Measurements from ENCODE around the gene ALDH1L1. TPM values are rescaled to one million over a fixed set of nuclear protein-coding genes. Genes with fewer than 3 reads are reported as not detected.

The ALDH1L1 gene
- total RNA-seq, 1 experiment from 2014 or later = 0.36 TPM

GRCh38 chr3:126126286-126126685 lies 54.1 kb downstream of the ALDH1L1 start:
- in situ Hi-C loops (cut with HindIII; ENCODE audit: low pct_unique_long_range_greater_than_20kb, low sequenced_read_pairs) = no loop called here

DNA sequence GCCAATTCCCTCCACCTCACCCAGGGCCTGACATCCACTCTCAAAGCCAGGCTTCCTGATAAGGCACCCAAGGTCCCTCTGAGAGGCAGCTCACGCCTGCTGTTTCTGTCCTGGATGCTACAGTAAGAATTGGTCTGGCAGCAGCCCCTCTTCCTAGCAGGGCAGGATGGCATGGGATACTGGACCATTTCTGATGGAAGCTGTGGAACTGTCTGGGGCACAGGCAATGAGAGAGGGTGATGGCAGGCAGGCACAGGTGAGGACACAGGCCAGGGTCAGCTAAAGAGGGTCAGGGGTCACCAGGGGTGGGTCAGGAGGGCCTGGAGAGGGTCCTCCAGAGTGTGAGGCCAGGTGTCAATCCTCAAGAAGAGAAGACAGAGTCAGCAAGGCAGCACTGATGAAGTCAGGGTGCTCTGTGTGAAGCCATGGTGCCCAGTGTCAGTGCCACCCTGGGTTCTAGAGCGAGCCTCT lies 54.6 kb downstream of the ALDH1L1 start:
- Histone ChIP-seq H3K4me3 (ENCODE audit: low read depth in 2 of 2, low read length in 2 of 2) (no peak overlapping the region), H3K9me3 (ENCODE audit: control insufficient read depth, insufficient read depth, low read depth, low read length) (no peaks in the 10 kb centered on the region), H3K27ac (ENCODE audit: low read length) (no peak overlapping the region), H3K27me3 (ENCODE audit: control insufficient read depth, insufficient read depth, low read length) (peaks cover 11% of the 10 kb centered on the region; the same call in 1 of the 2 replicates), H3K36me3 (ENCODE audit: control insufficient read depth, insufficient read depth, low read length) (no peaks in the 10 kb centered on the region), H3K4me1 (ENCODE audit: control insufficient read depth, insufficient read depth, low read length) (no peaks in the 10 kb centered on the region; the same call in 1 of the 2 replicates)
- no peak for TF ChIP-seq SIN3A (IDR thresholded peaks at IDR 0.05; ENCODE audit: borderline replicate concordance, insufficient read depth, low read depth, low read length)
- no peak for TF ChIP-seq REST (IDR thresholded peaks at IDR 0.05; ENCODE audit: insufficient read depth in 1 of 2, low read depth in 2 of 2, low read length in 1 of 2)
- no peak for TF ChIP-seq CTCF (IDR thresholded peaks at IDR 0.05)
- ChIA-PET POLR2A (no interaction called here), CTCF (interaction anchor here (0.7 kb wide), 1 partner anchor 626 kb away, joined by 3 read pairs; no protein-coding TSS in a partner anchor)
- no TSS peak for BruUV-seq (replicated peaks)
- in situ Hi-C loops (cut with HindIII; ENCODE audit: low pct_unique_long_range_greater_than_20kb, low sequenced_read_pairs) = no loop called here
- no peak for DNase-seq (ENCODE audit: low read depth, low spot score)
- ATAC-seq = no peak
- intact Hi-C loops (cut with micrococcal nuclease; ENCODE audit: unreplicated experiment) = no loop called here

More at GRCh38 chr3:126126286-126126685, 54.1 kb downstream of the ALDH1L1 start:
- Histone ChIP-seq H3K27me3 (ENCODE audit: control insufficient read depth, insufficient read depth, low read length) (peaks cover 11% of the 10 kb centered on the region; the same call in 1 of the 2 replicates), H3K4me1 (ENCODE audit: control insufficient read depth, insufficient read depth, low read length) (no peaks in the 10 kb centered on the region; the same call in 1 of the 2 replicates), H3K27ac (ENCODE audit: low read length) (no peak overlapping the region), H3K9me3 (ENCODE audit: control insufficient read depth, insufficient read depth, low read depth, low read length) (no peaks in the 10 kb centered on the region), H3K36me3 (ENCODE audit: control insufficient read depth, insufficient read depth, low read length) (no peaks in the 10 kb centered on the region), H3K4me3 (ENCODE audit: low read depth in 2 of 2, low read length in 2 of 2) (no peak overlapping the region)
- intact Hi-C loops (cut with micrococcal nuclease; ENCODE audit: unreplicated experiment) = no loop called here
- DNase-seq (ENCODE audit: low read depth, low spot score) = no peak
- no TSS peak for BruUV-seq (replicated peaks)
- no peak for ATAC-seq
- CTCF ChIA-PET = interaction anchor here (0.6 to 0.7 kb wide), 2 partner anchors 41 to 626 kb away, joined by 3 read pairs; no protein-coding TSS in a partner anchor
- POLR2A ChIA-PET = no interaction called here
- TF ChIP-seq CTCF (IDR thresholded peaks at IDR 0.05) (no peak), SIN3A (IDR thresholded peaks at IDR 0.05; ENCODE audit: borderline replicate concordance, insufficient read depth, low read depth, low read length) (no peak), TCF7L2 (IDR thresholded peaks at IDR 0.05; ENCODE audit: low read depth, low read length) (no peak), POLR2AphosphoS5 (IDR thresholded peaks at IDR 0.05; ENCODE audit: low read depth, low read length) (no peak), REST (IDR thresholded peaks at IDR 0.05; ENCODE audit: insufficient read depth in 1 of 2, low read depth in 2 of 2, low read length in 1 of 2) (no peak)
